Measurements from ENCODE around the gene RC3H1. TPM values are rescaled to one million over a fixed set of nuclear protein-coding genes. Genes with fewer than 3 reads are reported as not detected.

Gene RC3H1
- total and polyA plus RNA-seq, 2 of the 13 experiments (the other 11 are each of a cell fraction or from before 2014, with no cell fraction given), result 11.2 to 19.6 TPM

- TF ChIP-seq PHF20 (CRISPR knock-in tag; IDR thresholded peaks at IDR 0.05), result no peak; the same call in 1 of the 2 replicates
- no peak for TF ChIP-seq ARHGAP35 (CRISPR knock-in tag; IDR thresholded peaks at IDR 0.05; ENCODE audit: borderline replicate concordance)
- TF ChIP-seq PAX8 (CRISPR knock-in tag; IDR thresholded peaks at IDR 0.05; ENCODE audit: borderline replicate concordance), result no peak
- TF ChIP-seq SP4 (CRISPR knock-in tag; IDR thresholded peaks at IDR 0.05), result no peak; the same call in 1 of the 2 replicates
- TF ChIP-seq ZNF224 (CRISPR knock-in tag; IDR thresholded peaks at IDR 0.05), result no peak
- TF ChIP-seq CHD2 (IDR thresholded peaks at IDR 0.05; ENCODE audit: low read depth, low read length), result no peak
- TF ChIP-seq KDM4B (CRISPR knock-in tag; IDR thresholded peaks at IDR 0.05), result peak; percentile 42; the same call in 1 of the 2 replicates
- TF ChIP-seq ZBTB21 (CRISPR knock-in tag; IDR thresholded peaks at IDR 0.05), result no peak
- TF ChIP-seq CEBPZ (IDR thresholded peaks at IDR 0.05; ENCODE audit: low read length), result no peak
- no peak for TF ChIP-seq ZNF776 (CRISPR knock-in tag; IDR thresholded peaks at IDR 0.05)
- TF ChIP-seq SMAD9 (CRISPR knock-in tag; IDR thresholded peaks at IDR 0.05), result no peak
- TF ChIP-seq U2AF2 (IDR thresholded peaks at IDR 0.05; ENCODE audit: low read depth, low read length), result no peak
- peak; percentile 50; the same call in 1 of the 2 replicates for TF ChIP-seq ZMYM4 (CRISPR knock-in tag; IDR thresholded peaks at IDR 0.05)
- no peak for TF ChIP-seq LRRFIP1 (CRISPR knock-in tag; conservative IDR thresholded peaks at IDR 0.05)
- no peak for TF ChIP-seq HCFC1 (IDR thresholded peaks at IDR 0.05; ENCODE audit: low read depth, low read length)
- no peak for TF ChIP-seq ZNF816 (CRISPR knock-in tag; IDR thresholded peaks at IDR 0.05; ENCODE audit: borderline replicate concordance)
- TF ChIP-seq ZBTB37 (CRISPR knock-in tag; IDR thresholded peaks at IDR 0.05), result no peak
- TF ChIP-seq FOXA3 (CRISPR knock-in tag; IDR thresholded peaks at IDR 0.05), result peak; percentile 65
- no peak for TF ChIP-seq ZNF704 (CRISPR knock-in tag; IDR thresholded peaks at IDR 0.05; ENCODE audit: borderline replicate concordance)
- TF ChIP-seq TEAD3 (CRISPR knock-in tag; optimal IDR thresholded peaks at IDR 0.05; ENCODE audit: borderline replicate concordance), result peak; percentile 17
- no peak for TF ChIP-seq HBP1 (CRISPR knock-in tag; IDR thresholded peaks at IDR 0.05; ENCODE audit: low read depth)
- no peak for TF ChIP-seq ZNF282 (IDR thresholded peaks at IDR 0.05; ENCODE audit: partially characterized antibody)
Observed at GRCh38 chr1:174021591-174022079, 522 bp downstream of the RC3H1 start (continued).

Measured in HepG2 (cell line).